Measurements from ENCODE around the gene SLC9A3.
"Not testable (repeated sequence)": the region's sequence is repeated elsewhere in the genome, so short reads cannot be mapped to it uniquely, and the experiment has no call there.

Gene SLC9A3

DNA sequence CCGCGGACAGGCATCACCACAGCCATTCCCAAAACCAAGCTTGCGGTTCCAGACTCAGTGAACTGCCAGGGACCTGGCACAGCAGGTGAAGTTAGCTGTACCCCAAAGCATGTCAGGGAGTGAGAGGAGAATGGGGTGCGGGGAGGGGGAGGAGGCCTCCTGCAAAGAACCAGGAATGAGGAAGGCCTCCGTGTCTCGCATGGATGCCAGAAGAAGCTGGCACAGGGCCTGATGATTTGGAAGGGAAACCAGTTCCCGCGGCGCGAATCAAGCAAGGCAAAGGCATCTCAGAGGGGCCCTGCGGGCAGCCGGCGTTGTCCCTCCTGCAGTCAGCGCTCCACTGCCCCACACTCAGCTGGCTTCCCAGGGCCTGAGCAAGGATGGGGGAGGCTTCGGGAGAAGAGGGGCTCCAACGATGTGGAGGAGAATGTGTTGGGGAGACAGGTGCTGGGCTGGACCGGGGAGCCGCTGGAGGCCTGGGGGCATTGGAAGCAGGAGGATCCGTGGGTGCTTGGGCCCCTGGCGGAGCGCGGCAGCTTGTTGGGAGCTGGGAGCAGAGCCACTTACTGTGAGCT, 14.6 kb downstream of the SLC9A3 start:
- Histone ChIP-seq H3K36me3 (ENCODE audit: insufficient read depth, low read length) (no peaks in the 10 kb centered on the region), H3K4me3 (ENCODE audit: low read depth in 1 of 2, low read length in 2 of 2) (no peak overlapping the region), H3K9ac (ENCODE audit: low read length) (no peak overlapping the region), H3K9me3 (ENCODE audit: low read length) (no peaks in the 10 kb centered on the region), H3K27me3 (ENCODE audit: control insufficient read depth in 1 of 2, insufficient read depth in 2 of 2, low read length in 2 of 2) (peaks cover 0 to 21% of the 10 kb centered on the region in 2 donors), H3K27ac (ENCODE audit: low read depth, low read length) (no peak overlapping the region), H3K4me1 (ENCODE audit: insufficient read depth, low read length) (no peaks in the 10 kb centered on the region)

DNA sequence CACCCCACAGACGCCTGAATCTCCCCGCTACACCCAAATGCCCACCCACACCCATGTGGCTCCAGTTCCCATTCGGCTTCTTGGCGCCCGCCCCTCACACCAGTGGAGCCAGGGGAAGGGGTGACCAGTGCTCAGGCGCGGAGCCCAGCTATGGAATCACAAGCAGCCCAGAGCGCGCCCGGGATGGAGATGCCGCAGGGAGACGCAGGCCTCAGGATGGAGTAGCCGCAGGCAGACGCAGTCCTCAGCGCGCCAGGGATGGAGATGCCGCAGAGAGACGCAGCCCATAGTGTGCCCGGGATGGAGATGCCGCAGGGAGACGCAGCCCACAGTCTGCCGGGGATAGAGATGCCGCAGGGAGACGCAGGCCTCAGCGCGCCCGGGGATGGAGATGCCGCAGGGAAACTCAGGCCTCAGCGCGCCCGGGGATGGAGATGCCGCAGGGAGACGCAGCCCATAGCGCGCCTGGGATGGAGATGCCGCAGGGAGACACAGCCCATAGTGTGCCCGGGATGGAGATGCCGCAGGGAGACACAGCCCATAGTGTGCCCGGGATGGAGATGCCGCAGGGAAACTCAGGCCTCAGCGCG, 16.2 kb downstream of the SLC9A3 start:
- not testable (repeated sequence) for H3K27ac ChIP-seq (ENCODE audit: low read depth, low read length); H3K36me3 ChIP-seq (ENCODE audit: insufficient read depth, low read length)
- H3K27me3 ChIP-seq (ENCODE audit: control insufficient read depth in 1 of 2, insufficient read depth in 2 of 2, low read length in 2 of 2), result peaks cover 0 to 15% of the 10 kb centered on the region in 2 donors

DNA sequence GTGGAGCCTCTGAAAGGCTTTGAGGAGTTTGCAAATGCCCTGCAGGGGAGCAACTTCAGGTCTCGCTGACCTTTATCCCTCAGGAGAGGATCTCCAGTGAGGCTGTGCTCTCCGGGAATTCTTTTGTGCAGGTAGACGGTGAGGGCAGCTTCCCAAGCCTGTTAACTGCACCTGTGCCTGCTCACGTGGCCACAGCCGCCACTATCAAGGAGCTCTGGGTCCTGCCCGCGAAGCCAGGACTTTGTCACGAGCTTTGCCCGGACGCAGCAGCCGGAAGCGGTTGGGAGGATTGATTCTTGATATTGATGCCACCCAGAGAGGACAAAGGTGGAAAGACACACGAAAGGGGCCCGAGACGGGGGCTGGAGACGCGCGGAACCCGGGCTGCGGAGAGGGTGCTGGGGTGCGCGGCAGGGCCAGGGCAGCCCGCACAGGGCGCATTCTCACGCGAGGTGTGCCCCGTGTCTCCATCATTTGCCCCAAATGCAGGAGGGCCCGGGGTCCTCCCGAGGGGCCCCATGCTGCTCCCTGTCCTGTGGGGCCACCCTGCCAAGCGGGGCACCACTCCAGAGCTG, 18.2 kb downstream of the SLC9A3 start:
- H3K27me3 ChIP-seq (ENCODE audit: control insufficient read depth in 1 of 2, insufficient read depth in 2 of 2, low read length in 2 of 2), result peaks cover 0 to 28% of the 10 kb centered on the region in 2 donors
- no peak overlapping the region for H3K27ac ChIP-seq (ENCODE audit: low read depth, low read length)

More for the DNA sequence above, 16.2 kb downstream of the SLC9A3 start:
- not testable (repeated sequence) for H3K4me1 ChIP-seq (ENCODE audit: insufficient read depth, low read length); H3K9me3 ChIP-seq (ENCODE audit: low read length); H3K9ac ChIP-seq (ENCODE audit: low read length); H3K4me3 ChIP-seq (ENCODE audit: low read depth in 1 of 2, low read length in 2 of 2)

DNA sequence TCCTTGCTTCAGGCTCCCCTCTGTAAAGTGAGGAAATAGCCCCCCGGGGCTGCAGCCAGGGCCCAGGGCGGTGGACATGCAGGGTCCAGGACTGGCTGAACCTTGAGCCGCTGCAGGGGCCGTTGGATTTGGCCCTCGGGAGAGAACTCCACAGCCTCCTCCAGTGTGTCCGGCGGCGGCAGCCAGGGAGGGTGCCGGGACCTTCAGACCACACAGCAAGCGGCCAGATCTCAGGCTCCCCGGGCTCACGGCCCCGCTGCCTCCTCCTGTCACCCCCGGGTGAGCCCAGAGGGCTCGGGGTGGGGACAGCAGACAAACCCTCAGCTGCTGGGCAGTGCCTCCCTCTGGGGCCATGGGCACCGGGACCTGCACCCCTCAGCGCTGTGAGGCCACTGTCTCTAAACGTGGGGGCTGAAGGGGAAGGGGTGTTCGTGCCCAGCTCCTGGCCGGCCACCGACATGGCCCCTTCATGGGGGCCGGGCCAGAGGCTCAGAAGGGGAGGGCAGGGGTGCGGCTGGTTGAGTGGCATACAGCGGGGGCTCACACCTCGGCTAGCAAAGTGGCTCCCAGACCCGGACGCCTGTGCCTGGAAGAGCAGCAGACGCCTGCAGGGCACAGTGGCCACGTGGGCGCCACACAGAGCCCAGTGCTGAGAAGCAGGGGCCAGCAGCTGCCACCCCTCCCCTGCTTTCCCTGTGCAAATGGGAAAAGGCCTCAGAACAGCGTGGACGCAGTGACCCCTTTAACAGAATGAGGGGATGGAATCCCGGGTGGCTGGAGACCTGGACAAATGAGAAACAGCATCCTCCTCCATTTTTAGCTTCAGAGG, 19.7 kb downstream of the SLC9A3 start:
- H3K36me3 ChIP-seq (ENCODE audit: insufficient read depth, low read length), result no peaks in the 10 kb centered on the region
- H3K4me1 ChIP-seq (ENCODE audit: insufficient read depth, low read length), result no peaks in the 10 kb centered on the region
- no peak overlapping the region for H3K27ac ChIP-seq (ENCODE audit: low read depth, low read length)
- H3K27me3 ChIP-seq (ENCODE audit: control insufficient read depth in 1 of 2, insufficient read depth in 2 of 2, low read length in 2 of 2), result peaks cover 0 to 41% of the 10 kb centered on the region in 2 donors
- H3K9me3 ChIP-seq (ENCODE audit: low read length), result no peaks in the 10 kb centered on the region
- no peak overlapping the region for H3K4me3 ChIP-seq (ENCODE audit: low read depth in 1 of 2, low read length in 2 of 2)
- no peak overlapping the region for H3K9ac ChIP-seq (ENCODE audit: low read length)

More for the DNA sequence above, 18.2 kb downstream of the SLC9A3 start:
- no peaks in the 10 kb centered on the region for H3K36me3 ChIP-seq (ENCODE audit: insufficient read depth, low read length)
- H3K4me3 ChIP-seq (ENCODE audit: low read depth in 1 of 2, low read length in 2 of 2), result no peak overlapping the region
- H3K9me3 ChIP-seq (ENCODE audit: low read length), result no peaks in the 10 kb centered on the region
- H3K4me1 ChIP-seq (ENCODE audit: insufficient read depth, low read length), result no peaks in the 10 kb centered on the region
- H3K9ac ChIP-seq (ENCODE audit: low read length), result no peak overlapping the region

DNA sequence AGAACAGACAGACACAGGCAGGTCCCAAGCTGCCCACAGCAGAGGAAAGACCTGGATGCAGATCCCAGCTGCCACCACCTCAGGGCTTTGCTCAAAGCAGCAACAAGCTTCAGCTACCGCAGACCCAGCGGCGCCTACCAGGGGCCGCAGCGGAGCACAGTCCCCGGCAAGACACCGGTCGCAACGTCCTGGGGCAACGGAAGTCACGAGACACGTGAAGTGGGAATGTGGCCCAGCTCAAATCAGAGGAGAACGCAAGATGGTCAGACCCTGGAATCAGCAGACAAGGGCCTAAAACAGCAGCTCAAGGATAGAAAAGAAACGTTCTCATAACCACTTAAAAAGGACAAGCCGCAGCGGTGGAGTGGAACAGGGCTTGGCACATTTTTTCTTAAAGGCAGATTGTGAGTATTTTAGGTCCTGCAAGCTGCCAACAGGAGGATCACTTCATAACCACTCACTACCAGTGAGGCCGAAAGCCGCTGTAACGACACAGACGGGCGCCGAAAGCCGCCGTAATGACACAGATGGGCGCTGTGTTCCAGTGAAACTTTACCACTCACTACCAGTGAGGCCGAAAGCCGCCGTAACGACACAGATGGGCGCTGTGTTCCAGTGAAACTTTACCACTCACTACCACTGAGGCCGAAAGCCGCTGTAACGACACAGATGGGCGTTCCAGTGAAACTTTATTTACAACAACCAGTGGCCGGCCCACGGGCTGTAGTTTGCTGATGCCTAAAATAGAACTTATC, 21.7 kb downstream of the SLC9A3 start:
- Histone ChIP-seq H3K36me3 (ENCODE audit: insufficient read depth, low read length) (no peaks in the 10 kb centered on the region), H3K27me3 (ENCODE audit: control insufficient read depth in 1 of 2, insufficient read depth in 2 of 2, low read length in 2 of 2) (peaks cover 0 to 45% of the 10 kb centered on the region in 2 donors), H3K4me3 (ENCODE audit: low read depth in 1 of 2, low read length in 2 of 2) (no peak overlapping the region), H3K9me3 (ENCODE audit: low read length) (no peaks in the 10 kb centered on the region), H3K9ac (ENCODE audit: low read length) (no peak overlapping the region), H3K27ac (ENCODE audit: low read depth, low read length) (no peak overlapping the region), H3K4me1 (ENCODE audit: insufficient read depth, low read length) (no peaks in the 10 kb centered on the region)

DNA sequence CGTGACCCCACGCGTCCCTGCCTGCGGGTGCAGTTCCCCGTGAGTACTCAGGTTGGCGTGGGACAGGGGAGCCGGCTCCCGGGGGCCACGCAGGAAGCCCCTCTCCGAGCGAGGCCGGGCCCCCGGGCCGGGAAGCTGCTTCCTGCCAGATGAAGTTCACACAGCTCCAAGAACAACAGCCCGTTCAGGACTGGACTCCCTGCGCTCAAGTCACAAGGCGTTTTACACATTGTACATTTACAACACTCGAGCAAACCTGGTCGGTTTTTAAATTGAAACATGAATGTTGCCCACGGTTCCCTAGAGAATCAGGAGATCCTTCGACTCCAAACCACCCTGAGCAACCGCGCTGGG, 22.4 kb downstream of the SLC9A3 start:
- peaks cover 0 to 45% of the 10 kb centered on the region in 2 donors for H3K27me3 ChIP-seq (ENCODE audit: control insufficient read depth in 1 of 2, insufficient read depth in 2 of 2, low read length in 2 of 2)
- H3K27ac ChIP-seq (ENCODE audit: low read depth, low read length), result no peak overlapping the region

DNA sequence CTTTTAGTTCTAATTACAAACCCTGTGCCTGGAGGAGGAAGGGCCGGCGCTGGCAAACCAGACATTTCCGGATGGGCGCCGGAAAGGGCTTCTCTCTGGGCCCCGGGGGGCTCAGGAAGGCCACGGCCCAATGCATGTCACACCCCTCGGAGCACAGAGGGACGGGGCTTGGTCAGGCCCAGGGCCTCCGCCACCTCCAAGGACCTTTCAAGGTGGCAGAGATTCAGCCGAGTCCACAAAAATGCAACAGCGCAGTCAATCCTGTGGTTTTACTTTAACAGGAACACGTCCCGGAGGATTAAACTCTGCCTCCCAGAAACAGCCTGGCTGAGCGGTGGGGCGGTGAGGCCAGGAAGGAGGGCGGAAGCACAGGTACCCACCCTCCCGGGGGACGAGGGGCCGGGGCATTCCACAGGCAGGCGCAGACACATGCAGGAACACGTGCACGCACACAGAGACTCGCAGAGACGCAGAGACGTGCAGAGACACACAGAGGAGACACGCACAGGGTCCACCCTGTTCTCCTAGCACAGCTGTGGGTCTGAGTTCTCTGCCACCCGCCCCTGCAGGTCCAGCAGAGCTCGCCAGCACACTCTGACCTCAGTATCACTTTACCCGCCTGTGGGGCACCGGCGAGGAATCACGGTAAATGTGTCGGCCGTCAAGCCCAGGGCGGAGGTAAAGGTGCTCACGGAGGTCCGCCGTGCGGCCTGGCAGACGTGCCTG, 23.0 kb downstream of the SLC9A3 start:
- Histone ChIP-seq H3K4me1 (ENCODE audit: insufficient read depth, low read length) (no peaks in the 10 kb centered on the region), H3K9me3 (ENCODE audit: low read length) (no peaks in the 10 kb centered on the region), H3K27me3 (ENCODE audit: control insufficient read depth in 1 of 2, insufficient read depth in 2 of 2, low read length in 2 of 2) (peaks cover 0 to 45% of the 10 kb centered on the region in 2 donors), H3K4me3 (ENCODE audit: low read depth in 1 of 2, low read length in 2 of 2) (no peak overlapping the region), H3K36me3 (ENCODE audit: insufficient read depth, low read length) (no peaks in the 10 kb centered on the region), H3K9ac (ENCODE audit: low read length) (no peak overlapping the region), H3K27ac (ENCODE audit: low read depth, low read length) (no peak overlapping the region)

More for the DNA sequence above, 22.4 kb downstream of the SLC9A3 start:
- H3K4me3 ChIP-seq (ENCODE audit: low read depth in 1 of 2, low read length in 2 of 2), result no peak overlapping the region
- H3K36me3 ChIP-seq (ENCODE audit: insufficient read depth, low read length), result no peaks in the 10 kb centered on the region
- H3K4me1 ChIP-seq (ENCODE audit: insufficient read depth, low read length), result no peaks in the 10 kb centered on the region
- H3K9me3 ChIP-seq (ENCODE audit: low read length), result no peaks in the 10 kb centered on the region
- no peak overlapping the region for H3K9ac ChIP-seq (ENCODE audit: low read length)

DNA sequence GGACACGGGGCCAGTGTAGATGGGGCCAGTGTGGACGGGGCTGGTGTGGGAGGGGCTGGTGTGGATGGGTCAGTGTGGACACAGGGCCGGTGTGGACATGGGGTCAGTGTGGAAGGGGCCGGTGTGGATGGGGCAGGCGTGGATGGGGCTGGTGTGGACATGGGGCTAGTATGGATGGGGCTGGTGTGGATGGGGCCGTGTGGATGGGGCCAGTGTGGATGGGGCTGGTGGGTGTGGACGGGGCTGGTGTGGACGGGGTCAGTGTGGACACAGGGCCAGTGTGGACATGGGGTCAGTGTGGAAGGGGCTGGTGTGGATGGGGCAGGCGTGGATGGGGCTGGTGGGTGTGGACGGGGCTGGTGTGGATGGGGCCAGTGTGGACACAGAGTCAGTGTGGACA, 23.8 kb downstream of the SLC9A3 start:
- H3K9me3 ChIP-seq (ENCODE audit: low read length), result no peaks in the 10 kb centered on the region
- H3K4me3 ChIP-seq (ENCODE audit: low read depth in 1 of 2, low read length in 2 of 2), result no peak overlapping the region
- H3K36me3 ChIP-seq (ENCODE audit: insufficient read depth, low read length), result no peaks in the 10 kb centered on the region
- H3K4me1 ChIP-seq (ENCODE audit: insufficient read depth, low read length), result no peaks in the 10 kb centered on the region
- H3K9ac ChIP-seq (ENCODE audit: low read length), result no peak overlapping the region
- H3K27me3 ChIP-seq (ENCODE audit: control insufficient read depth in 1 of 2, insufficient read depth in 2 of 2, low read length in 2 of 2), result peaks cover 0 to 44% of the 10 kb centered on the region in 2 donors
- no peak overlapping the region for H3K27ac ChIP-seq (ENCODE audit: low read depth, low read length)

DNA sequence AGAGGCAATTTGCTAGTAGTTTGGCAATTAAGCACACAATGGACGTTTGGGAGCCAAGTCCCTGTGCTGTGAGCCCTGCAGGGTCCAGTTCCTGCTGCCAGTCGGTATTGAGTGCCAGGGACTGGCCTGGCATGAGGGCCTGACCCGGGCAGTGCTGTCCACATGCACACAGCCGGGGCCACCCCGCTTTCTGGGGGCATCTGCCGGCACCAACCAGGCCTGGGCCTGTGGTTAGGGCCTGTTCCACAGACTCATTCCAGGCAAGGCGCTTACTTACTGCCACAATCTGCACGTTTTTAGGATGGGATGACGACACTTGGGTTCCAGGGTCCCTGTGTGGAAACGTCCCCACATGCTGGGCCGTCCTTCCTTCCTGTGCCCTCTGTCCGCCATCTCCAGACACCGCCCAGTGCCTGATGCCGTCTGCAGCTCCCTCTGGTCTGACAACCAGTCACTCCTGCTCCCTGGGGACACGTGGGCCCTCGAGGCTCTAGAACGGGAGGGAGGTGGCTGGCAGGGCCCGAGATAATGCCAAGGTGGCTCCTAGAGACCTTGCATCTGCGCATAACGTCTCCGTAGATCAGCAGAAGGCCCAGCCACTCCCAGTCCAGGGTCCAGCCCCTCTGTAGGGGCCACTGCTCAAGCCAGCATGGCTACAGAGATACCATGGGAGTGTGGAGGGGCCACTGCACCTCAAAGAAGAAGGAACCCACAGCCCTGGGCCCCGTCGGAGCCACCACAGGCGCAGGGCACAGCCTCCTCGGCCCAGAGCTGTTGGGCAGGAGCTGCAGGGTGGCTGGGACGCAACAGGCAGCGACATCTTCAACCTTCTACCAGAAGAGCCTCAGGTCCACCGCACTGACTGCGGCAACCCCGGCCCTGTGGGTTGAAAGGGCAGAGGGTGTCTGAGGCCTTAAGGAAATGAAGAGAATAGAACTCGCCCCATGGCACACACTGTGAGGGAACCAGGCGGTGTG, 24.7 kb downstream of the SLC9A3 start:
- peaks cover 0 to 41% of the 10 kb centered on the region in 2 donors for H3K27me3 ChIP-seq (ENCODE audit: control insufficient read depth in 1 of 2, insufficient read depth in 2 of 2, low read length in 2 of 2)

More for the DNA sequence above, 24.7 kb downstream of the SLC9A3 start:
- Histone ChIP-seq H3K4me1 (ENCODE audit: insufficient read depth, low read length) (no peaks in the 10 kb centered on the region), H3K36me3 (ENCODE audit: insufficient read depth, low read length) (no peaks in the 10 kb centered on the region), H3K9ac (ENCODE audit: low read length) (no peak overlapping the region), H3K9me3 (ENCODE audit: low read length) (no peaks in the 10 kb centered on the region), H3K27ac (ENCODE audit: low read depth, low read length) (no peak overlapping the region), H3K4me3 (ENCODE audit: low read depth in 1 of 2, low read length in 2 of 2) (no peak overlapping the region)
